ENCODE results near the gene LOXL4.

DNA sequence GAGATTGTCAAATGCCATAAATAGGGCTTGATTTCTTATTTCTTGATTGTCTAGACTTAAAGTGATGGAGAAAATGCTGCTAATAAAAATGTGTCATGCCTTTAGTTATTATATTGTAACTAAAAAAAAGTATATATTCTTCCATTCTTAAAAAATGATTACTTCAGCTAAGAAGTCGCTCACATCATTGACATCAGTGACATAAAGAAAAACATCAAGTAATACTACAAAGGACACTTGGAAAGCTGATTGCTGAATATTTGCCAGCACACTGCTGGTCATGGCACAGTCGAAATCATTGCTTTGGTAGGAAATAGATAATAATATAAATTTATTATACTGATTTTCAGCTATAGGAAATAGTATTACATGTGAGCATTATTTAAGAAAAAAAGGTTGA lies 62.6 kb downstream of the LOXL4 start:
- TF ChIP-seq CTCF (IDR thresholded peaks at IDR 0.05; ENCODE audit: insufficient read depth, low read length) (no peak), REST (IDR thresholded peaks at IDR 0.05; ENCODE audit: insufficient replicate concordance, low read depth) (no peak), SPI1 (IDR thresholded peaks at IDR 0.05; ENCODE audit: borderline replicate concordance, low read depth) (no peak), POLR2AphosphoS5 (IDR thresholded peaks at IDR 0.05; ENCODE audit: low read depth) (no peak)
